ENCODE results near the gene UAP1.

Gene UAP1

GRCh38 chr1:162561616-162562469, at the start of gene UAP1:
Gene UAP1, plus strand, starts transcription at chr1:162561722. Its CDS starts 4,347 bp downstream, at chr1:162566069.
- no peak for TF ChIP-seq GATA3 (IDR thresholded peaks at IDR 0.05; ENCODE audit: low read depth, low read length)
- no peak for TF ChIP-seq GATA2 (IDR thresholded peaks at IDR 0.05; ENCODE audit: low read depth, low read length)

GRCh38 chr1:162527314-162527713, 34.2 kb upstream of the UAP1 start:
- TF ChIP-seq GATA3 (IDR thresholded peaks at IDR 0.05; ENCODE audit: low read depth, low read length) (no peak), GATA2 (IDR thresholded peaks at IDR 0.05; ENCODE audit: low read depth, low read length) (no peak)

GRCh38 chr1:162530307-162530987, 31.1 kb upstream of the UAP1 start:
- TF ChIP-seq GATA3 (IDR thresholded peaks at IDR 0.05; ENCODE audit: low read depth, low read length) (no peak), GATA2 (IDR thresholded peaks at IDR 0.05; ENCODE audit: low read depth, low read length) (no peak)

GRCh38 chr1:162530988-162531319, 30.6 kb upstream of the UAP1 start:
- TF ChIP-seq GATA2 (IDR thresholded peaks at IDR 0.05; ENCODE audit: low read depth, low read length) (no peak), GATA3 (IDR thresholded peaks at IDR 0.05; ENCODE audit: low read depth, low read length) (no peak)

GRCh38 chr1:162535501-162535900, 26.0 kb upstream of the UAP1 start:
- no peak for TF ChIP-seq GATA3 (IDR thresholded peaks at IDR 0.05; ENCODE audit: low read depth, low read length)
- no peak for TF ChIP-seq GATA2 (IDR thresholded peaks at IDR 0.05; ENCODE audit: low read depth, low read length)

GRCh38 chr1:162536511-162536910, 25.0 kb upstream of the UAP1 start:
- TF ChIP-seq GATA2 (IDR thresholded peaks at IDR 0.05; ENCODE audit: low read depth, low read length) (no peak), GATA3 (IDR thresholded peaks at IDR 0.05; ENCODE audit: low read depth, low read length) (no peak)

GRCh38 chr1:162537216-162537615, 24.3 kb upstream of the UAP1 start:
- TF ChIP-seq GATA2 (IDR thresholded peaks at IDR 0.05; ENCODE audit: low read depth, low read length) = no peak
- no peak for TF ChIP-seq GATA3 (IDR thresholded peaks at IDR 0.05; ENCODE audit: low read depth, low read length)

- no peak for TF ChIP-seq GATA3 (IDR thresholded peaks at IDR 0.05; ENCODE audit: low read depth, low read length)
- TF ChIP-seq GATA2 (IDR thresholded peaks at IDR 0.05; ENCODE audit: low read depth, low read length) = no peak
Observed at GRCh38 chr1:162538815-162539431, 22.6 kb upstream of the UAP1 start.

- TF ChIP-seq GATA3 (IDR thresholded peaks at IDR 0.05; ENCODE audit: low read depth, low read length) (no peak), GATA2 (IDR thresholded peaks at IDR 0.05; ENCODE audit: low read depth, low read length) (no peak)
Observed at GRCh38 chr1:162541619-162542141, 19.8 kb upstream of the UAP1 start.

- TF ChIP-seq GATA3 (IDR thresholded peaks at IDR 0.05; ENCODE audit: low read depth, low read length) (no peak), GATA2 (IDR thresholded peaks at IDR 0.05; ENCODE audit: low read depth, low read length) (no peak)
Observed at GRCh38 chr1:162543228-162543627, 18.3 kb upstream of the UAP1 start.

- TF ChIP-seq GATA2 (IDR thresholded peaks at IDR 0.05; ENCODE audit: low read depth, low read length) (no peak), GATA3 (IDR thresholded peaks at IDR 0.05; ENCODE audit: low read depth, low read length) (no peak)
Observed at GRCh38 chr1:162548170-162548569, 13.4 kb upstream of the UAP1 start.

- no peak for TF ChIP-seq GATA3 (IDR thresholded peaks at IDR 0.05; ENCODE audit: low read depth, low read length)
- no peak for TF ChIP-seq GATA2 (IDR thresholded peaks at IDR 0.05; ENCODE audit: low read depth, low read length)
Observed at GRCh38 chr1:162549001-162549400, 12.5 kb upstream of the UAP1 start.

- TF ChIP-seq GATA3 (IDR thresholded peaks at IDR 0.05; ENCODE audit: low read depth, low read length) = no peak
- TF ChIP-seq GATA2 (IDR thresholded peaks at IDR 0.05; ENCODE audit: low read depth, low read length) = no peak
Observed at GRCh38 chr1:162550925-162551324, 10.6 kb upstream of the UAP1 start.

- TF ChIP-seq GATA2 (IDR thresholded peaks at IDR 0.05; ENCODE audit: low read depth, low read length) = no peak
- TF ChIP-seq GATA3 (IDR thresholded peaks at IDR 0.05; ENCODE audit: low read depth, low read length) = no peak
Observed at GRCh38 chr1:162551969-162552683, 9.4 kb upstream of the UAP1 start.

Measured in SH-SY5Y (cell line).